GM19099 (cell line): Measurements from ENCODE around the gene HSD17B14.

Experiments used
- POLR2A ChIP-seq: IDR thresholded peaks from 3 replicates; pipeline ENCODE4 v1.6.1; 2011; ENCODE audit warnings: low read depth; ENCODE audit not compliant: insufficient read length; ENCODE audit errors: extremely low read depth

The HSD17B14 gene

GRCh38 chr19:48842789-48843162 is 6.5 kb upstream of the HSD17B14 start:
- TF ChIP-seq POLR2A: no peak

- no peak for TF ChIP-seq POLR2A
These were observed 5.3 kb upstream of the HSD17B14 start for GRCh38 chr19:48841571-48841970.

GRCh38 chr19:48841047-48841446 is 4.8 kb upstream of the HSD17B14 start:
- no peak for TF ChIP-seq POLR2A

- no peak for TF ChIP-seq POLR2A
These were observed 1.4 kb upstream of the HSD17B14 start for GRCh38 chr19:48837687-48838086.

- peak; percentile 42 for TF ChIP-seq POLR2A
These were observed 797 bp upstream of the HSD17B14 start for GRCh38 chr19:48837051-48837524.

GRCh38 chr19:48835734-48836088 is 580 bp downstream of the HSD17B14 start:
- TF ChIP-seq POLR2A: peak; percentile 48

- TF ChIP-seq POLR2A: no peak
These were observed 2.3 kb downstream of the HSD17B14 start for GRCh38 chr19:48833977-48834376.

- TF ChIP-seq POLR2A: no peak
These were observed 3.2 kb downstream of the HSD17B14 start for GRCh38 chr19:48833049-48833448.

GRCh38 chr19:48830965-48831364 is 5.3 kb downstream of the HSD17B14 start:
- no peak for TF ChIP-seq POLR2A

GRCh38 chr19:48830088-48830487 is 6.2 kb downstream of the HSD17B14 start:
- TF ChIP-seq POLR2A: no peak

- no peak for TF ChIP-seq POLR2A
These were observed 9.7 kb downstream of the HSD17B14 start for GRCh38 chr19:48826606-48827020.

- TF ChIP-seq POLR2A: no peak
These were observed 13.8 kb downstream of the HSD17B14 start for GRCh38 chr19:48822514-48822913.

- no peak for TF ChIP-seq POLR2A
These were observed 14.7 kb downstream of the HSD17B14 start for GRCh38 chr19:48821633-48822032.

GRCh38 chr19:48819366-48819816 is 16.9 kb downstream of the HSD17B14 start:
- no peak for TF ChIP-seq POLR2A

- no peak for TF ChIP-seq POLR2A
These were observed 18.0 kb downstream of the HSD17B14 start for GRCh38 chr19:48818234-48818820.

- TF ChIP-seq POLR2A: no peak
These were observed 18.6 kb downstream of the HSD17B14 start for GRCh38 chr19:48817585-48818124.

- no peak for TF ChIP-seq POLR2A
These were observed 20.3 kb downstream of the HSD17B14 start for GRCh38 chr19:48815870-48816501.

- TF ChIP-seq POLR2A: no peak
These were observed 21.4 kb downstream of the HSD17B14 start for GRCh38 chr19:48814895-48815294.
